Spleen (tissue), 7 donors: Measurements from ENCODE around the gene ZNF436.

Experiments used
- POLR2A ChIP-seq, 3 donors: fragments of 450-650 bp; IDR thresholded peaks; one replicate each; pipeline ENCODE4 v1.5.1; 2017; ENCODE audit warnings: antibody characterized with exemption in 3 of 3, mild to moderate bottlenecking in 1 of 3
- TF ChIP-seq, protein P1 (sequence below), 11 experiments: fragments of 200-600 bp in 7 of 11; fragments of 450-650 bp in 4 of 11; sonication (generic) in 4 of 11; IDR thresholded peaks in 8 of 11; conservative IDR thresholded peaks in 3 of 11; 1 replicate in 7 of 11; 2 replicates in 4 of 11; pipeline versions ENCODE4 v1.4.0 to v1.8.0; 2016 to 2021; ENCODE audit warnings: antibody characterized with exemption in 11 of 11, inconsistent platforms in 4 of 11, mild to moderate bottlenecking in 1 of 11
- donor health status: DM: no; HTN: no; CAD: no; lungs with moderate emphysema.
- donor health status: DM: no; HTN: no; CAD: no.
- donor health status: DM: no; HTN: no; CAD: no.

GRCh38 chr1:23341931-23342692 is 27.5 kb downstream of the ZNF436 start:
- TF ChIP-seq, protein P1, sequence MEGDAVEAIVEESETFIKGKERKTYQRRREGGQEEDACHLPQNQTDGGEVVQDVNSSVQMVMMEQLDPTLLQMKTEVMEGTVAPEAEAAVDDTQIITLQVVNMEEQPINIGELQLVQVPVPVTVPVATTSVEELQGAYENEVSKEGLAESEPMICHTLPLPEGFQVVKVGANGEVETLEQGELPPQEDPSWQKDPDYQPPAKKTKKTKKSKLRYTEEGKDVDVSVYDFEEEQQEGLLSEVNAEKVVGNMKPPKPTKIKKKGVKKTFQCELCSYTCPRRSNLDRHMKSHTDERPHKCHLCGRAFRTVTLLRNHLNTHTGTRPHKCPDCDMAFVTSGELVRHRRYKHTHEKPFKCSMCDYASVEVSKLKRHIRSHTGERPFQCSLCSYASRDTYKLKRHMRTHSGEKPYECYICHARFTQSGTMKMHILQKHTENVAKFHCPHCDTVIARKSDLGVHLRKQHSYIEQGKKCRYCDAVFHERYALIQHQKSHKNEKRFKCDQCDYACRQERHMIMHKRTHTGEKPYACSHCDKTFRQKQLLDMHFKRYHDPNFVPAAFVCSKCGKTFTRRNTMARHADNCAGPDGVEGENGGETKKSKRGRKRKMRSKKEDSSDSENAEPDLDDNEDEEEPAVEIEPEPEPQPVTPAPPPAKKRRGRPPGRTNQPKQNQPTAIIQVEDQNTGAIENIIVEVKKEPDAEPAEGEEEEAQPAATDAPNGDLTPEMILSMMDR (IDR thresholded peaks at IDR 0.05 in 8 of 11, conservative IDR thresholded peaks at IDR 0.05 in 3 of 11), result no peak
- TF ChIP-seq POLR2A (IDR thresholded peaks at IDR 0.05), result no peak
